HG02943 (cell line): ENCODE results near the gene RACGAP1.

Experiments
- ATAC-seq: cut with Tn5 transposase; IDR thresholded peaks from one replicate; pipeline ENCODE4 v1.9.1; 2021; ENCODE audit warnings: mild to moderate bottlenecking, low read depth, moderate library complexity; ENCODE audit not compliant: unreplicated experiment

Gene RACGAP1, protein sequence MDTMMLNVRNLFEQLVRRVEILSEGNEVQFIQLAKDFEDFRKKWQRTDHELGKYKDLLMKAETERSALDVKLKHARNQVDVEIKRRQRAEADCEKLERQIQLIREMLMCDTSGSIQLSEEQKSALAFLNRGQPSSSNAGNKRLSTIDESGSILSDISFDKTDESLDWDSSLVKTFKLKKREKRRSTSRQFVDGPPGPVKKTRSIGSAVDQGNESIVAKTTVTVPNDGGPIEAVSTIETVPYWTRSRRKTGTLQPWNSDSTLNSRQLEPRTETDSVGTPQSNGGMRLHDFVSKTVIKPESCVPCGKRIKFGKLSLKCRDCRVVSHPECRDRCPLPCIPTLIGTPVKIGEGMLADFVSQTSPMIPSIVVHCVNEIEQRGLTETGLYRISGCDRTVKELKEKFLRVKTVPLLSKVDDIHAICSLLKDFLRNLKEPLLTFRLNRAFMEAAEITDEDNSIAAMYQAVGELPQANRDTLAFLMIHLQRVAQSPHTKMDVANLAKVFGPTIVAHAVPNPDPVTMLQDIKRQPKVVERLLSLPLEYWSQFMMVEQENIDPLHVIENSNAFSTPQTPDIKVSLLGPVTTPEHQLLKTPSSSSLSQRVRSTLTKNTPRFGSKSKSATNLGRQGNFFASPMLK

DNA sequence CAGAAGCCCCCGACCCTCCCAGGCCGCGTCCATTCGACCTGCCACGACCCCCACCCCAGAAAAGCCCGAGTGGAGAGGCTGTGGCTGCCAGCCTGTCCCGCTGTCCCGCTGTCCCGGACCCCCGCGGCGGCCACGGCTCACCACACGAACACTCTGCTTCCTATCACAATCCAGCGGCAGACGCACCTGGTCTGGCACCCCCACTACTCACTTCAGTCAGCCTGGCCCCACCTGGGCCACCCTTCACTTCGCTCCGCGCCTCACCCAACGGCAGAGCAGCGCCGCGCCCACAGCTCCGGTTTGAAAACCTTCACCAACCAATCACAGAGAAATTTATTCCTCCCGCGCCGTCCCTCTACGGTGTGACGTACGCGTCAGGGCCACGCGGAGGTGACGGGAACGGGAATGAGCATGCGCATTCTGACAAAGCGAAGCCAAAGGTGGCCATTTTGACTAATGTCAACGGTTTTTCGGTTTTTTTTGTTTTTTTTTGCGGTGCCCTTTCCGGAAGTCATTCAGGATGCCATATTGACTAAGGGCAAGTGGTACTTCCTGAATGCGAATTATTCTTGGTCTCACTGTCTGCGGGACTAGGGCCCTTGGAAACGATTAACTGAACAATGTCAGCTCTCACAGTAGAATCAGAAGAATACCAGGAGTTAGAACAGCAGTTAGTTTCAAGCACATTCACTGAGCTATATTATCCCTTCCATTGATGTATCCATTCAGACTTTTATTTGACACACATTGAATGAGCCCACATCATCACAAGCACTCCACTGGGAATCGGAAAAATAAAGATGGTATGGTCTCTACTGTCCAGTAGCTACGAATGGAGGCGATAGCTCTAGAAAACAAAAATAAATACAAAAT lies at the start of gene RACGAP1:
Gene RACGAP1 (minus strand): TSS at position 308 of the 873 bp plus-strand sequence. CDS start 8,779 bp downstream, outside the sequence.
- ATAC-seq, result peak; percentile 98

DNA sequence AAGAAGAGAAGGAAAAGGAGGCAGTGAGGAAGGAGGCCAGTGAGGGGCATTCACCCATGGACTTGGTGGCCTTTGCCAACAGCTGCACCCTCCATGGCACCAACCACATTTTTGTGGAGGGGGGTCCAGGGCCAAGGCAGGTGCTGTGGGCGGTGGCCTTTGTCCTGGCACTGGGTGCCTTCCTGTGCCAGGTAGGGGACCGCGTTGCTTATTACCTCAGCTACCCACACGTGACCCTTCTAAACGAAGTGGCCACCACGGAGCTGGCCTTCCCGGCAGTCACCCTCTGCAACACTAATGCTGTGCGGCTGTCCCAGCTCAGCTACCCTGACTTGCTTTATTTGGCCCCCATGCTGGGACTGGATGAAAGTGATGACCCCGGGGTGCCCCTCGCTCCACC lies 48.4 kb upstream of the RACGAP1 start:
- ATAC-seq, result no peak

DNA sequence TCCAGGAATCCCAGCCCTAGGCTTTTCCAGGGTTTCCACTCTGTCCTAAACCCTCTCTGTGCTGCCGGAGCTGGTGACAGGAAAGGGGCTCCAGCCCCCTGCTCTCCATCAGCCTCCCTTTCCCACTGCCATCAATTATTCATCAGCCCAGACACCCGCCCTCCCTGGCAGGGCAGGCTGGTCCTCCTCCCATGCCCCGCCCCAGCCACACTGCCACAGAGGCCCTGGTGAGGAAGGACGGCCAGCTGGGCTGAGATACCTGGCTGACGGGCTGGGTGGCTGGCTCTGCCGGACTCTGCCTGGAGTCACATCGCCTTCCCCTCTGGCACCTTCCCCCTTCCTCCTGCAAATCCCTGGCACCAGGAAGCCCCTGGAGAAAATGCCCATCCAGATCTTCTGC lies 47.9 kb upstream of the RACGAP1 start:
- ATAC-seq, result no peak

DNA sequence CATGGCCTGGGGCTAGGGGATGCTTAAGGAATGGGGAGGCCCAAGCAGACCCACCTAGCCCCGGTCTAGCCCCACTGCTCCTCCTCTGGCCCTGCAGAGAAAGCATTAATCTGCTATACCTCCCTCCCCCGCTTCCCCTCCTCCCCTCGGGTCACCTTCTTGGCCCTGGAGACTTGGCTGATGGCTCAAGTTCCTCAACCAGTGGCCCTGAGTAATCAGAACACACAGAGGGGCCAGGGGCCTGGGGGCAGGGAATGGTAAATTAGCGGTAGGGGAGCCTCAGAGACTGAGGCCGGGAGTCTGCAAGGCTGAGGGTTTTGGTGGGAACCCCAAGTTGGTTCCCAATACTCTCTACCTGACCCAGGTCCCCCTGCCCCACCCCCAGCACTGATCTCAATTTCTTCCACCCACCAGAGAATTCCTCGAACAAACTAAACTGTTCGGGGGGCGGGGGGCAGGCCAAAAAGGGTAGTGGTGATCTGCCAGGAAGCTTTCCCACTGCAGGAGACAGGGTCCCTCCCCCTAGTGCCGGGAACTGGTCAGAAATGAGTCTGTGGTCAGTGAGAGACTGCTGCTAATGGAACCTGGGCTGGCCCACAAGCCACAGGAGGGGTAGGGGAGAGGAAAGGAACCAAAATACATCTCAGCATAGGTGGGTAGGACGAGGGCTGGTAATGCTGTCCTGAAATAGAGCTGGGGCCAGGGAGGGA lies 47.1 kb upstream of the RACGAP1 start:
- no peak for ATAC-seq

DNA sequence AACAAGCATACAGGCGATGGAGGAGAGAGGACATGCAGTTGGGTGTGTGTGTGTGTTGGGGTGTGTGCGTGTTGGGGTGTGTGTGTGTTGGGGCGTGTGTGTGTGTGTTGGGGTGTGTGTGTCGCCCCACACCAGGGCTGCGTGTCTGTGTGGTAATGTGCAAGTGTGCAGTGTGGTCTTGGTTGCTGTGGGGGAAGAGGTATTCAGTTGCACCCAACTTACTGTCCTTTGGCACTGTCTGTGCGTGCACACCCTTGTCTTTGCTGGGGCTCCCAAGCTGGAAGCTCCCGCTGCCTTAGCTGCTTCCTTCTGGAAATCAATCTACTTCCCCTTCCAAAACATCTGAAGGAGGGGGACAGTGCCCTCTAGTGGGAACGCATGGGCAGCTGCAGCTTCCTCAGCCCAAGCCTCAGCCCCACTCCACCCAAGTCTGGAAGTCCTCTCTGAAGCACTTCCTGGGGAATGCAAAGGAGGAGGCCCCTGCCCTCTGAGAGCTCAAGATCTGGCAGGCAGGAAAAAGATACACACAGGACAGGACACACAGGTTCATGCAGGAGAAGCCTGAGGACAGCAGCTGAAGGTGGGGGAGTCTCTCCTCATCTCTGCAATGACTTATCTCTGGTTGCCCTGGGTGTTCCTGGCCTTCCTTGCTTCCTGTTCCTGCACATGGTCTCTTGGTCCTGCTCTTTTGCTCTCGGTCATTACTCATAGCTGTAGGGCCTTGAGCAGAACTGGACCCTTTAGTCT lies 45.2 kb upstream of the RACGAP1 start:
- no peak for ATAC-seq

DNA sequence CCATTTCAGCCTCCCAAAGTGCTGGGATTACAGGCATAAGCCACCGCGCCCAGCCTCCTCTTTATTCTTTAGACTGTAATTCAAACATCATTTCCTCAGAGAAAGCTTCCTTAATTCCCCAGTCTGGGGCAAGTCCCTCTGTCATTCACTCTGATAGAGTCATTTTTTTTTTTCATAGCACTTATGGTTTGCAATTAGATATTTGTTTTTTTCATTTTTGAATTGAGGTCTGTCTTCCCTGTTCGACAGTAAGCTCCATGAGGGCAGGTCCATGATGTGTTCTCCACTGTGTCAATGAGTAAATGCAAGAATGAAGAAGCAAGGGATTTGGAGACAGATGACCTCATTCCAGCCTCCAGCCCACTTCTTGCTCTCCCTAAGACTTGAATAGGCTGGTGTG lies 44.2 kb upstream of the RACGAP1 start:
- no peak for ATAC-seq

DNA sequence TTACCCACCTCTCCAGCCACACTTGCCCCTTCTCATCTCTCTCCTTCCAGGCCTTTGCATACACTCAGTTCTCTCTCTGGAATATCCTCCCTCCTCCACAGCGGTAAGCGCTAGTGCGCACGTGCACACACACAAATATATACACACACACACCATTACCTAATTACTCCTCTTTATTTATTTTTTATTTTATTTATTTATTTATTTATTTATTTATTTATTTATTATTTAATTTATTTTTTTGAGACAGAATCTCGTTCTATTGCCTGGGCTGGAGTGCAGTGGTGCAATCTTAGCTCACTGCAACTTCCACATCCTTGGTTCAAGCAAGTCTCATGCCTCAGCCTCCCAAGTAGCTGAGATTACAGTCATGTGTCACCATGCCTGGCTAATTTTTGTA lies 43.8 kb upstream of the RACGAP1 start:
- ATAC-seq, result no peak

DNA sequence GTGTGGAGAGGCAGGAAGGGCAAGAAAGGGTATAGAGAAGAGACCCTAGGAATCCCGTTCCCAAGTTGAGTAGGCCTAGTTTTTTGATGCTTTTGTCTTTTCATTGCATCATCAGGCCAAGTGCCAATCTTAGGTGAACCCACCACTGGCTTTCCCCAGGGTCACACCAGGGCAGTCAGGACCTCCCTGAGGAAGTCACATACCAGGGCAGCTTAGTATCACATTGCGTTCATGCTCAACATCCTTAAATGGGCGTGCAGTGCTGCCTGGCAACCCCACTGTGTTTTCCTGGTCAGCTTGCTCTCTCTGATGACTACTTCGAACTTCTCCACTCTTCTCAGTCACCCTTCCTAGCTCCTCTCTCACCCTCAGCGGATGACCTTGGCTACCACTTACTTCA lies 41.1 kb upstream of the RACGAP1 start:
- no peak for ATAC-seq

DNA sequence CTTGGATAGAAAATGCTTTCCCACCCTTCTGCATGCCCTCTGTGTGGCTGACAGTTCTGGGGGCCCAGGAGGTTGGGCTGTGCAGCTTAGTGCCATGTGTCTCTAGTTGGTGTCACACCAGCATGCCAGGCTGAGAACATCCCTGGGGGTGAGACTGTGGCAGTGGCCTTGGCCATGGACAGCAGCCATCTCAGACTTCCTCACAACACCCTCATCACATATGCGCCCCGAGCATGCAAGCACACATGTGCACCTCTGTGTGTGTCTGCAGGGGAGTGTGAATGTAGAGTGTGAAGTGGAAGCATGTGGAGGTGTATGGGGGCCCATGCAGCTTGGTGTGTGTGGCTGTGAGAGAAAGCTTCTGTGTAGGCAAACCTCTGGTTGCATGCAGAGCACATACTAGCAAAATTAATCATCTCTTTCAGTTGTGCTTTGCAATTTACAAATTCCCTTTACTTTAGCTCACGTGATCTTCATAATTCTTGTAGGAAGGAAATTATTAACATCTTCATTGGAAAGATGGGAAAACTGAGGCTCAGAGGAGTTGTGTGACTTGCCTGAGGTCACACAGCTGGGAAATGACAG lies 40.5 kb upstream of the RACGAP1 start:
- no peak for ATAC-seq

DNA sequence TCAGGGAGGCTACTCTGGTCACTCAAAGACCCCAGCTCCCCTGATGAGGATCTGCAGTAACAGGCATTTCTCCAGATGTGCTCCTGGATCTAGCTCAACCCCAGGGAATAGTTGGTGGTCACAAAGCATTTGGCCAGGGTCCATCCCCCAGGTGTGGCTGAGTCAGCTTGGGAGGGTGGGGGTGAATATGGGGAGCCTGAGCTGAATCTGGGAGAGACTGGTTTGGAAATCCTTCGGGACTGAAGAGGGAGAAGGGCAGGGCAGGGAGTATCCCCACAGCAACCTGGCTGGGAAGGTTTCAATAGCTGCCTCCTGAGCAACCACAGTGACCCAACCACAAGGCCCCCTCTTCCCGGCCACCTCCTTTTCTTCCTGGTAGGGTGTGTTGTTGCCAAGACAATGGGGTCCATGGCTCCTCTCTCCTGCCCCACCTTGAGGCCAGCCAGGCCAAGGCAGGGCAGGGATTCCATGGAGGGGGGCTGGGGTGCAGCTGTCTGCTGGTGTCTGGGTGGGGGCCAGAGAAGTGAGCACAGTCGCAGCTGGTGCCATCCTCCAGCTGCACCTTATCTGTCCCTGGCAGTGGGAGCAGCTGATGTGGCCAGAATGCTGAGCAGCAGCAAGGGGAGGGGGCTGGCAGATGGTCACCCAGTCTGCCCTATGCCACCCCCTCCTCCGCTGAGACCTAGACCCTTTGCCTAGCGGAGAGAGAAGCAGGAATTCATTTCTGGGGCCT lies 37.6 kb upstream of the RACGAP1 start:
- ATAC-seq, result no peak

DNA sequence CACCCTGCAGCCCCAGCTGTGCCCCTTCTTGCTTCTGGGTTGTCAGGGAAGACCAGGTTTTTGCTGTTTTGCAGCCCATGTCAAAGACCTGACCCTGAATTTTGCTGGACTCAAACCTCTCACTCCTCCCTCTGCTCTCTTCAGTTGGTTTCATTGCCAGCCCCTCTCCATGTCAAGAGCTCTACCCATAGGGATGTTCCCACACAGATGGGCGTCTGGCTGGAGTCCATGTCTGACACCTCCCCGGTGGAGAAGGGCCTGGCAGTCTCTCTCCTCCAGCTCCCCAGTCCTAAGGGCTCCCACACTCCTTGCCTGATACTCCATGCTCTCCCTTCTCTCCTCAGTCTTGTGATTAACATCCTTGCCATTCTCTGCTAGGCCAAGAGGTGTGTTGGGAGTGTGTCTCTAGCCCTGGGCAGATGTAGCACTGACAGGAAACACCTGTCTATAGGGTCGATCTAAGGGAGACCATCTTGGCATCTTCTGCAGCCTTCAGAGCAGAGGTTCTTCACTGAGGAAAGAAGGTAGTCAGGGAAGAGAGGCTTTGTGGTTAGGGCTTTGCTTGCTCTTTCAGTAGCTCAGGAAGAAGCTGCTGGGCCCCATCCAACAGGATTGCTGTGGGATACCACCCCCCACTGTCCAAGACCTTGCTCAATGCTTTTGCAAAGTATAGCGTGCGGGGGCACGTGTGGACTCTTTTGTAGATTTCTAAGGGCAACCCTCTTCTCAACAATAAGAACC lies 36.8 kb upstream of the RACGAP1 start:
- ATAC-seq, result no peak

DNA sequence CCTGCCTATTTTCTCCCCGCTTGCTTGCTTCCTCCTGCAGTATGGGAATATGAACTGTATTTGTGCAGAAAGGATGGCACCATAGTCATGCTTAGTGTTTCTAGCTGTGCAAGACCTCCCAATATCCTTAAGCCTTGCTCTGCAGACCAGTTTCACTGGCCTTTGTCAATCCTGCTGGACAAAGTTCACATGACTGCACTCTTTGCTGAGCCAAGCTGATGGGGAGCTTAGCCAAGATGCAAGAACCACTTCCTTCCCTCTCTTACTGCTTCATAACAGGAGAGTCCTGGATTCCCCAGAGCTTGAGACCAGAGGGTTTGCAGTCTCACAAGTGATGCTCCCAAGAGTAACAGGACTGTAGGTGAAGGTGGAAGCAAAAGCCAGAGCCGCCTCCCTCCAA lies 35.9 kb upstream of the RACGAP1 start:
- no peak for ATAC-seq

DNA sequence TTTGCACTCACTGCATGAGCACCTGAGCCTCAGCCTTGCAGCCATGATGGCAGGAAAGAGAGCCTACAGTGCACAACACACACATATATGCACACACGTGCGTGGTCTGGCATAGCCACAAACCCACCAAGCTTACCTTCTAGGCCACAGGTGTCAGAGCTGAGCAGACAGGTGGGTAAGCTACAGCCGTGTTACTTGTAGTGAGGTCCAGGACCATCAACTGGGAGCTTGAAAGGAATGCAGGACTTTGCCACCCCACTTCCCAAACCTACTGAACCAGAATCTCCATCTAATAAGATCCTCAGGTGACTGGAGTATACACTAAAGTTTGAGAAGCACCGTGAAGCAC lies 34.8 kb upstream of the RACGAP1 start:
- ATAC-seq, result no peak

DNA sequence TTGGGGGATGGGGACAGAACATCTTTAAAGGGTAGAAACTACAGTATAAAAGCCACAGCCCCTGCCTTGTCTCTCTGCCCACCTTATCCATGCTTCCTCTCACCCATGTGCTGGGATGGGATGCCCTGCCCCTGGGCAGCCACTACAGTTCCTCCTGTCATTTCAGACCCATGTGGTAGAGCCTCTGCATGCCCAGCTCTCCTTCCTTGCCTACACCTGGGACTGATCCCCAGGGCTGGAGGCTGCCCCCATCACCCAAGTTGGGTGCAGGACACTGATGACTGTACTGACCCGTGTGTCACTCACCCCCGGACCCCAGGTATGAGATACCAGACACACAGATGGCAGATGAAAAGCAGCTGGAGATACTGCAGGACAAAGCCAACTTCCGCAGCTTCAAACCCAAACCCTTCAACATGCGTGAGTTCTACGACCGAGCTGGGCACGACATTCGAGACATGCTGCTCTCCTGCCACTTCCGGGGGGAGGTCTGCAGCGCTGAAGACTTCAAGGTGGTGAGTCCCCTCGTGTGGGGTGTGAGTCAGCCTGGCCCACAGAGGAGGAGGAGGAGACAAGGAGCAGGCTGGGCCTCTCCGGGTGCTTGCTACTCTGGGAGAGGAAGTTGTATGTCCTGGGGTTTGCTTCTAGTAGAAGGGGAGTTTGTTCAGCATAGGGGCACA lies 34.3 kb upstream of the RACGAP1 start:
- ATAC-seq, result no peak

DNA sequence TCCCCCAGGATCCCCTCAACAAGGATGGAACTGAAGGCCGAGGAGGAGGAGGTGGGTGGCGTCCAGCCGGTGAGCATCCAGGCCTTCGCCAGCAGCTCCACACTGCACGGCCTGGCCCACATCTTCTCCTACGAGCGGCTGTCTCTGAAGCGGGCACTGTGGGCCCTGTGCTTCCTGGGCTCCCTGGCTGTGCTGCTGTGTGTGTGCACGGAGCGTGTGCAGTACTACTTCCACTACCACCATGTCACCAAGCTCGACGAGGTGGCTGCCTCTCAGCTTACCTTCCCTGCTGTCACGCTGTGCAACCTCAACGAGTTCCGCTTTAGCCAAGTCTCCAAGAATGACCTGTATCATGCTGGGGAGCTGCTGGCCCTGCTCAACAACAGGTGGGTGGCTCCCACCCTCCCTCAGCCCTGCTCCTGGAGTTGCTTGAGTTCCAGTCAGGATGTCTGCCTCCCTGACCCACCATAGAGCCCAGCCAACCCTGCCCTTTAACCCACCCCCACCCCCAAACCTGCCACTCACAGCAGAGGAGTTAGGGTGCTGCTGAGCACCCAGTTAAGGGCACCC lies 33.5 kb upstream of the RACGAP1 start:
- ATAC-seq, result no peak

DNA sequence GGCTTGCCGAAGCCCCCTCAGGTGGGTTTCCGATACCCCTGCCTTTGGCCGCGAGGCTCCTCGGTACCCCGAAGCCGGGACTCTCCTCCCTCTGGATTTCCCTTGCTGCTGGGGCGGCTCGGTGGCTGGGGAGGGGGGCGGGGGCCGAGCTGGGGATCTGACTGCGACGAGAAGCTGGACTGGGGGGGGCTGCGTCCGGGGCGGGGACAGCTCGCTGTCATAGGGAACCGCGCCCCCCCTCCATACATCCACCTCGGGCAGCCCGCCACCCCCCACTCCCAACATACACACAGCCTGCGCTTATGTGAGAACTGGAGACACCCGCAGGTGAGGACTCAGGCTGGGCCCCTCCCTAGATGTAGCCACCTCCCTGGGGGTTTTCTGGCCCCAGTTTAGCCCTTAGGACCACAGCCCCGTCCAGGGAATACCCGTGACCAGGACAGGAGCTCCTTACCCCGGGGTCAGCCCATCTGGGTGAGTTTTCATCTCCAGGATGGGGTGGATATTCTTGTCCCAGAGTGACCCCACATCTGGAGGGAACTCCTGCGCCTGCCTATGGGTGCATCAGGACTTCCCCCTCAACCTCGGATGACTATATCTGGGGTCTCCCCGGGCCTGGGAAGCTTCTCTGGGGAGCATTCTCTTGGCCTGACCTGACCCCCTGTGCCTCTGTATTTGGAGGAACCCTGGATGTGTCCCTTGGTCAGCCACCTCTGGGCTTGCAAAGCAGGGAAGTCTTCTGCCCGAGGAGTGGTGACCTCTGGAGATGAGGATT lies 32.8 kb upstream of the RACGAP1 start:
- no peak for ATAC-seq
